GM04503 (cell line): ENCODE data around the gene COTL1.
"Not testable (repeated sequence)": the region's sequence is repeated elsewhere in the genome, so short reads cannot be mapped to it uniquely, and the experiment has no call there.

ENCODE experiments used
- DNase-seq: peaks from one replicate; pipeline ENCODE4 v3.0.0-alpha.2; 2012; ENCODE audit warnings: low read depth

The COTL1 gene

DNA sequence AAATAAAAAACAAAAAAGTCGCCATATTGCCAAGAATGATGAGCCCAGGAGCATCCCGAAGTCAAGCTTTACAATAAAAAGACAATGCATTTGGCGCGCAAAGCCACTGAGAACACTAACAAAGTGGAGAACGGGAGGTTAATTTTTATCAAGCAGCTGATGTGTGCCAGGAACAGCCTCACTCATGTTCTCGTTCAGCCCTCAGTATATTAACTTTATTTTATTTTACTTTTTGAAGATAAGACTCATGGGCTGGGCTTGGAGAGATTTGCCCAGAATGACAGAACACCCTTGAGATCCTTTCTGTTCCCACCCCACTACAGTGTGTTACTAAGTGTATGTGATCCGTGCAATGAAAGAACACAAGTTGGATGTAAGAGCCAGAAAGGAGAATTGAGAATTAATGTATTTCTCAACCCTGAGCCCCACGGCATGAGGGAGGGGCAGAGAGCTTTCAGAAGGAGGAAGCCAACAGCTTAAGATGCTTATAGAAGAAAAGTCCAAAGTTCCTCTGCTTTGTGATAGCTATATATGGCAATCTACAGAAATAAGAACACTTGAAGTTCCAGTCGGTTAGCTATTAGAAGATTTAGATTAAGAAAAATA lies 48.4 kb downstream of the COTL1 start:
- DNase-seq: no peak

- no peak for DNase-seq
Observed at GRCh38 chr16:84568066-84568465, 49.8 kb downstream of the COTL1 start.

DNA sequence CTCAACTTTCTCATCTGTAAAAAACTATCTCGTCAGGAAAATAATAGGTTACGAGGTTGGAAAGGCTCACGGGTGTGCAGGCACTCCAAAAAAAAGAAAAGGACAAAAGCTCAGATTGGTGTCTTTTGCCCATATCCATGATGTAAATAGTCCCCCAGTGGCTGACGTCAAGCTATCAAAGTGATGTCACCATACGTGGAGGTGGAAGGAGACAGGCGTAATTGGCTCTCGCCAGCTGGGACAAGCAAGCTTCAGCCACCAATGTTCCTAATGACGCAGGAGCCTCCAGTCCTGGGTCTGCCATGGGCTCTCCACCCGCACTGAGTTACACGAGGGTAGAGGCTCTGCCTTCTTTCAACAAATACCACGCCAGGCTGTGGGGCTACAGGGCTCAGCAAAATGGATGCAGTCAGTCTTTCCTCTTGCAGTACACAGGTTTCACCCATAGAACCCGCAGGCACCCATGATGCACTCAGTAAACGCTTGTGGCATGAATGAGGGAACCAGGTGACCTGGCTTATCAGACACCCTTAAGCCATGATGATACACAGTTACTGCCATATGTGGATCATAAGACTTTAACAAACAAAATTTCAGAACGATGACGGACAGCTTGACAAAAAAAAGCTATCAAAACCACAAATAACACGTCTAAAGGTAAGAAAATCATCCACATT lies 50.5 kb downstream of the COTL1 start:
- no peak for DNase-seq

DNA sequence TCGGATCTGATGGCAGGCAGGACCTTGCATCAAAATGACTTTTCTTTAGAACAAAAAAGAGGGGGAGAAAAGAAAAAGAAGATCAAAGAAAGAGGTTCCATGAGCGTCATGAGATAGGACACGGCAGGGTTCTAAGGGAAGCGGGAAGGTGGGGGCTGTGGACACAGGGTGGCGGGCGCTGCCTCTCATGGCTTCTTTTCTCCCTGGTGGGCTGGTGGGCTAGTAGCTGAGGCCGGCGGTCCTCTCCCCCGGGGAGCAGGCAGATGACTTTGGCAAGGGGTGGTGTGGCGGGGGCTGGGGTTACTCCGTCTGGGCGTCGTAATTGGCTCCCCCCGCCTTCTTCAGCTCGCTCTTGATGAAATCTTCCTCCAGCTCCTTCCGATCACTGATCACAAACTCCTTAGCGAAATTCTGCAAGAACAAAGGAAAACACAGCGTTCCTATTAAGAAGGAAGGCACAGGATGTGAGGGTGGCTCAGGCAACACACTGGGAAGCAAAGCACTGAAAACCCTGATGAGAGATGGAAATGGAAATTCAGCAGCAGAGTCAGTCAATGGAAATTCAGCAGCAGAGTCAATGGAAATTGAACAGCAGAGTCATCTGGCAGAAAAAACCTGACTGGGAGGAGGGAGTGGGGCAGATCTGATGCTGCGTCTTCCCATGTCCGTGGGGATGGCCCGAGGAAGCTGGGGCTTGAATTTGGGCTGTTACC lies 51.2 kb downstream of the COTL1 start:
- DNase-seq: no peak

GRCh38 chr16:84565669-84566495 lies 52.0 kb downstream of the COTL1 start:
- no peak for DNase-seq

GRCh38 chr16:84563786-84564420 lies 54.0 kb downstream of the COTL1 start:
- DNase-seq: no peak

DNA sequence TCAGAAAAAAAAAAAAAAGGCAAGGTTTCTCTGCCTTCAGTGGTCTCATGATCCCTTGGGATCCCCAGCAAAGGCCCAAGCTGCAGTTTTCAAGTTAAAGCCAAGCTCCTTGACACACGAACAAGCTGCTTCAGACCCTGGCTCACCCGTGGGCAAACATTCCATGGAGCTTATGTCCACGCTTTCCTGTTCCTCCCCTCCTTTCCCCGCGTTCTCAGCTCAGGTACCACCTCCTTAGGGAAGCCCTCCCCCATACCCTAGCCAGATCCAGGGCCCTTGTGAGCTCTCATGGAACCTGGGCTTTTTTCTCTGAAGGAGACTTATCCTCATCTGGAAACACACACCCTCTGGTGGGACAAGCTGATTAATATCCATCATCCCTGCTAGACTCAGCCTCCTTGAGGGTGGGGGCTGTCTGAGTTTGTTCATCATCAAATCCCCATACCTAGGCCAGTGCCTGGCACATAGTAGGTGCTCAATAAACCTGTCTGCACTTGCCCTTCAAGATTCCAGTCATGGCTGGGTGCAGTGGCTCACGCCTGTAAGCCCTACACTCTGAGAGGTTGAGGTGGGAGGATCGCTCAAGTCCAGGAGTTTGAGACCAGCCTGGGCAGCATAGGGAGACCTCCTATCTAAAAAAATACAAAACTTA lies 54.7 kb downstream of the COTL1 start:
- no peak for DNase-seq

DNA sequence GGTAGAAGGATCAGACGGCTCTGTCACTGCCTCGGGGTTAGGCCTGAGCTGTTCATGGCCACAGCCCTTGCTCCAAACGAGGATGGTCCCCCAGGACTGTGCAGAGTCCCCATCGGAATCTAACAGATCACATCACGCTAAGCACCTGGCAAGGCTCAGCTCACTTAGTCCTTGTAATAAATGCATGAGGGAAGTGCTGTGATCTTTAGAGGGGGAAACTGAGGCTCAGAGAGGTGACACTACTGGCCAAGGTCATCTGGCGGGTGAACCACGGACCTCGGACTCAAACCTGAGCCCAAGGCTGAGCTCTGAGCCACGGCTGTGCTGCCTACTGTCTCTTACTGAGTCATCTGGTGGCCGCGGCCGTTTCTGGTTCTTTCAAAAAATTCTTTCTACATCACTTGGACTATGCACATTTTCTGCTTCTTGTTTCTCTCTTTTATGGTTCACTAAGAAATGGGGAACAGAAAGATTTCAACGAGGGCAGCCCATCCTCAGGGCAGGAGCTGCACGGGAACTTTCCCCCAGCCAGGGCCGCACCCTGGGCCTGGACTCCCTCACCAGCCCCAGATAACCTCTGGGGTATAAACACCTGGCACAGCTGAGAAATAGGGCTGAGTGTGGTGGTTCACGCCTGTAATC lies 55.6 kb downstream of the COTL1 start:
- no peak for DNase-seq

GRCh38 chr16:84561291-84561690 lies 56.6 kb downstream of the COTL1 start:
- DNase-seq: no peak

GRCh38 chr16:84560269-84560668 lies 57.6 kb downstream of the COTL1 start:
- DNase-seq: no peak

GRCh38 chr16:84559311-84559932 lies 58.5 kb downstream of the COTL1 start:
- DNase-seq: no peak

DNA sequence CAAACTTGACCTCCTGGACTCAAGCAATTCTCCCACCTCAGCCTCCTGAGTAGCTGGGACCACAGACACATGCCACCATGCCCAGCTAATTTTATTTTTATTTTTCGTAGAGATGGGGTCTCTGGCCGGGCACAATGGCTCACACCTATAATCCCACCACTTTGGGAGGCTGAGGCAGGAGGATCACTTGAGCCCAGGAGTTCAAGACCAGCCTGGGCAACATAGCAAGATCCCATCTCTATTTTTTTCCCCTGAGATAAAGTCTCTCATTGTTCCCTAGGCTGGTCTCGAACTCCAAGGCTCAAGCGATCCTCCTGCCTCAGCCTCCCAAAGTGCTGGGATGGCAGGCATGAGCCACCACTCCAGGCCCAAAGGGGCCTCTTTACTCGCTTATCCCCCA lies 59.0 kb downstream of the COTL1 start:
- DNase-seq: not testable (repeated sequence)

DNA sequence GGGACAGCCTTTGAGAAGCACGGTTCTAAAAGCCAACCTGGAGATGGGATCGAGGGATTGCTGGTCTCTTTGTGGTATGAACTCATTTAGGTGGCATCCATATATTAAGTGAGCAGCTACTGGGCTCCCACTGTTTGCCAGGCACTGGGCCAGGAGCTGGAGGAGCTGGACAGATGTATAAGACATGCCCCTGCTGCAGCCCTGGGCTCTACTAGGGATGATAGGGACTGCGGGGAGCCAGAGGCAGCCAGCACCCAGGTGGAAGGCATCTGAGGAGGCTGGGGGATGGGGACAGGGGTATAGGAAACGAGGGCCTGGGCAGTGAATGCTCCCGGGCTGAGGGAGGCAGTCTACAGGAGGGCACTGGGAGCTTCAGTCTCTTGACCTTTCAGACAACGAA lies 60.4 kb downstream of the COTL1 start:
- DNase-seq: no peak

- no peak for DNase-seq
Observed at GRCh38 chr16:84557059-84557458, 60.8 kb downstream of the COTL1 start.

DNA sequence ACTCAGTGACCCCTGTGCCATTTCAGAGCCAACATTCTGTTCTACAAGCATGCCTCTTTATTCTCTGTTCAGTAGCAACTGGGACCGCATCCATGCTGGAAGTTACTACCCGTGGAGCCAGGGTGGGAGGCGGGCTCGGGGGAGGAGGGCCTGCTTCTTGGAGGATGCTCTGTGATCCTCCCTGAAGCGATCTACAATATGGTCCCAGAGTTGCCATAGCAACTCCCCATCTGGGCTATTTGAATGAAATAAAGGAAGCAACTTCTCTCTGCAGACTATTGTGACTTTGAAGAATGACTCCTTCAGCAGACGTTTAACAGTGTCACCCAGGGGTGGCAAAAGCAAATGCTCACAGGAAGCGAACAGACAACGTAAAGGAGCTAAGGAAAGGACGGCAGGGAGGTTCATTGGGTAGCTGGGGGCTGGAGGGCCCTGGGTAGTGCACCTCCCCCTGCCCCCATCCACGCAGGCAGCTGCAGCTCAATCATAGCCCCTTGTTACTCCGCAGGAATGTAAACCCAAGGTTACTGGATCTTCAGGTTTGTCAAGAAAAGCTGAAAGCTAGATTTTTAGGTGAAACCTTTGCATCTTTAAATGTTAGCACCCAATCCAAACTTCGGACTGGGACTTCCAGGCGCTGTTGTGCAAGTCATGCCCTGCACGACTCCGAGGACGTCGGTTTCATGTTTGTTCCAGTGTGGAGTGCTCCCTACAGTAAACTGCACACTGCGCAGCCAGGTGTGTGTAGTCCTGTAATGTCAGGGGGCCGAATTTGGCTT lies 62.3 kb downstream of the COTL1 start:
- no peak for DNase-seq

DNA sequence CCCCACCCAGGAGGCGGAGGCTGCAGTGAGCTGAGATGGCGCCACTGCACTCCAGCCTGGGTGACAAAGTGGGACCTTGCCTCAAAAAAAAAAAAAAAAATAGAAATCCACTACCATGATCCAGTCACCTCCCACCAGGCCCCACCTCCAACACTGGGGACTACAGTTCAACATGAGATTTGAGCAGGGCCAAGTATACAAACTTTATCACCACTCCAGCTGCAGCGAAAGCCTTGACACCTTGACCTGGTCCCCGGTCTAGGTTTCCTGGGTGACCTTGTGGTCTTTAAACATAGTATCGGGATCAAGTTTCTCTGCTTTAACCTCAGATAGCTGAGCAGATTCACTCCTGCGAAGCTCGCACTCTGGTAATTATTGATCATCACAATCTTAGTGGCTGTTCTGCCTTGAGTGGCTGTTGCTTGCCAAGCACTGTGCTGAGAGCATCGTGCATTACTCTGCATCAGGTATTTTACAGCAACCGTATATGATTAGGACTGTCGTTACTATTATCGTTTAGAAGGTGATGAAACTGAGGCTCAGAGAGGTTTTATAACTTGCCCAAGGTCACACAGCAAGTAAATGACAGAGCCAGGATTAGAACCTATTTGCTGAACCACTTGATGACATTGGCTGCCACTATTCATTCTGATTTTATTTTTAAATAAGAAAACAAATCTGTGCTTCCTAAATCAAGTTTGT lies 63.1 kb downstream of the COTL1 start:
- DNase-seq: no peak

- no peak for DNase-seq
Observed at GRCh38 chr16:84553873-84554399, 63.9 kb downstream of the COTL1 start.

DNA sequence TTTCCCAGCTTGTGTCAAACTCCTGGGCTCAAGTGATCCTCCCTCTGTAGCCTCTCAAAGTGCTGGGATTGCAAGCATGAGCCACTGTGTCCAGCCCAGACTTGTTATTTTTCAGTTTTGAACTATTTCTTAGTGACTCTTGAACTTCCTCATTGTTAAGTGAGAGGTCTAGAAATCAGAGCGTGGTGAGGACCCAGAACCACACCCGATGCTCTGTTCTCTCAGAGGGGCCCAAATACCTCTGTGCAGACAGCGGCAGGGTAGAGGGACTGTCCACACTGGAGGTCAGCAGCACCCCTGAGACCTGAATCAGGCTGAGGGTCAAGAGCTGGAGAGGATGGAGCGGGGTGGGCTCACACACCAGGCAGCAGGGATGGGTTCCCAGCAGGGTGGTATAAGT lies 65.7 kb downstream of the COTL1 start:
- no peak for DNase-seq

DNA sequence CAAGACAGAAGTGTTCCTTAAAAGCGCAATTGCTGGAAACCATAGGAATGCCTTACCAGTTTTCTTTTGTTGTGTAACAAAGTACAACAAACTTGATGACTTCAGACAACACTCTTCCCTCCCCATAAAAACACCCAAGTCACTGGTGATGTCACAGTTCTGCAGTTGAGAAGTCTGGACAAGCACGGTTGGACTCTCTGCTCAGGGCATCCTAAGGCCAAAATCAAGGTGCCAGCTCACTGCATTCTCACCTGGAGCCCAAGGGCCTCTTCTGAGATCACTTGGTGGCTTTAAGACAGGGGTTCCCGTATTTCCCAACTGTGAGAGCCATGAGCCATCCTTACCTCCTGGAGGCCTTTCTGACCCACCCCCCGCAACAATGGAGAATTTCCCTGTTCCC lies 67.8 kb downstream of the COTL1 start:
- no peak for DNase-seq
